H9 (cell line): Measurements from ENCODE around the gene WAPL. TPM values are rescaled to one million over a fixed set of nuclear protein-coding genes. Genes with fewer than 3 reads are reported as not detected.

Source experiments
- DNase-seq: peaks from one replicate; pipeline ENCODE4 v3.0.0-alpha.2; 2017
- H2AFZ ChIP-seq: one replicate; pipeline ENCODE4 v1.6.1; 2013; ENCODE audit warnings: mild to moderate bottlenecking, low read length, control low read depth, moderate library complexity
- H2AK5ac ChIP-seq: 2 replicates; pipeline ENCODE4 v1.6.1; 2013; ENCODE audit warnings: low read length, control low read depth, mixed read lengths; ENCODE audit not compliant: insufficient read length
- H2BK120ac ChIP-seq: one replicate; pipeline ENCODE4 v1.6.1; 2013; ENCODE audit warnings: low read depth, mild to moderate bottlenecking, low read length, control low read depth, inconsistent platforms; ENCODE audit not compliant: poor library complexity, severe bottlenecking
- H2BK12ac ChIP-seq: 2 replicates; pipeline ENCODE4 v1.6.1; 2013; ENCODE audit warnings: low read length, control low read depth, mixed read lengths, low read depth; ENCODE audit not compliant: insufficient read length
- H2BK15ac ChIP-seq: 2 replicates; pipeline ENCODE4 v1.6.1; 2013; ENCODE audit warnings: low read depth, low read length, control low read depth
- H2BK20ac ChIP-seq: one replicate; pipeline ENCODE4 v1.6.1; 2013; ENCODE audit warnings: low read depth, mild to moderate bottlenecking, low read length, control low read depth, inconsistent platforms; ENCODE audit not compliant: poor library complexity, severe bottlenecking
- H2BK5ac ChIP-seq: 2 replicates; pipeline ENCODE4 v1.6.1; 2013; ENCODE audit warnings: low read length, control low read depth, mixed read lengths; ENCODE audit not compliant: insufficient read length
- H3K14ac ChIP-seq: 2 replicates; pipeline ENCODE4 v1.6.1; 2013; ENCODE audit warnings: low read length, control low read depth; ENCODE audit not compliant: insufficient read depth
- H3K18ac ChIP-seq: 2 replicates; pipeline ENCODE4 v1.6.1; 2013; ENCODE audit warnings: low read depth, mild to moderate bottlenecking, mixed read lengths, low read length, control low read depth; ENCODE audit not compliant: insufficient read length
- H3K23ac ChIP-seq: 2 replicates; pipeline ENCODE4 v1.6.1; 2013; ENCODE audit warnings: low read length, control low read depth, mixed read lengths, low read depth; ENCODE audit not compliant: insufficient read length
- H3K23me2 ChIP-seq: 2 replicates; pipeline ENCODE4 v1.6.1; 2013; ENCODE audit warnings: low read depth, mild to moderate bottlenecking, mixed read lengths, low read length, control low read depth; ENCODE audit not compliant: insufficient read length, poor library complexity, severe bottlenecking
- H3K27ac ChIP-seq: 2 replicates; pipeline ENCODE4 v1.5.1; 2013; ENCODE audit warnings: low read length, control low read depth, mixed read lengths, low read depth; ENCODE audit not compliant: insufficient read length
- H3K27me3 ChIP-seq: 2 replicates; pipeline ENCODE4 v1.6.1; 2013; ENCODE audit warnings: low read length, control low read depth, inconsistent platforms; ENCODE audit not compliant: insufficient read depth
- H3K4ac ChIP-seq: 2 replicates; pipeline ENCODE4 v1.6.1; 2013; ENCODE audit warnings: low read depth, mild to moderate bottlenecking, control low read depth, inconsistent platforms, low read length, moderate library complexity
- H3K4me1 ChIP-seq: 2 replicates; pipeline ENCODE4 v1.6.1; 2013; ENCODE audit warnings: low read length, control low read depth, inconsistent platforms; ENCODE audit not compliant: insufficient read depth
- H3K4me2 ChIP-seq: 2 replicates; pipeline ENCODE4 v1.6.1; 2013; ENCODE audit warnings: low read length, control low read depth, mixed read lengths; ENCODE audit not compliant: insufficient read length, insufficient read depth
- H3K56ac ChIP-seq: 2 replicates; pipeline ENCODE4 v1.6.1; 2013; ENCODE audit warnings: low read depth, mild to moderate bottlenecking, mixed read lengths, low read length, control low read depth; ENCODE audit not compliant: insufficient read length
- H3K79me1 ChIP-seq: 2 replicates; pipeline ENCODE4 v1.6.1; 2013; ENCODE audit warnings: low read depth, mild to moderate bottlenecking, moderate library complexity, low read length, control low read depth, inconsistent platforms; ENCODE audit not compliant: insufficient read depth, poor library complexity, severe bottlenecking
- H3K79me2 ChIP-seq: 2 replicates; pipeline ENCODE4 v1.6.1; 2013; ENCODE audit warnings: low read length, control low read depth, inconsistent platforms; ENCODE audit not compliant: insufficient read depth
- H3K9ac ChIP-seq: 2 replicates; pipeline ENCODE4 v1.6.1; 2013; ENCODE audit warnings: low read length, control low read depth, mixed read lengths; ENCODE audit not compliant: insufficient read length; ENCODE audit errors: extremely low read depth
- H3K9me3 ChIP-seq: one replicate; pipeline ENCODE4 v1.6.1; 2013; ENCODE audit warnings: low read depth, low read length, inconsistent platforms; ENCODE audit not compliant: control insufficient read depth
- H3T11ph ChIP-seq: one replicate; pipeline ENCODE4 v1.6.1; 2013; ENCODE audit warnings: mild to moderate bottlenecking, low read length, control low read depth, inconsistent platforms
- H4K20me1 ChIP-seq: one replicate; pipeline ENCODE4 v1.6.1; 2013; ENCODE audit not compliant: control insufficient read depth, insufficient read length, insufficient read depth
- H4K5ac ChIP-seq: 2 replicates; pipeline ENCODE4 v1.6.1; 2013; ENCODE audit warnings: low read depth, mild to moderate bottlenecking, mixed read lengths, low read length, control low read depth; ENCODE audit not compliant: insufficient read length
- H4K8ac ChIP-seq: replicated peaks from 2 replicates; pipeline ENCODE4 v1.6.1; 2013; ENCODE audit warnings: low read length, control low read depth, mixed read lengths, low read depth; ENCODE audit not compliant: insufficient read length
- H4K91ac ChIP-seq: 2 replicates; pipeline ENCODE4 v1.6.1; 2013; ENCODE audit warnings: low read depth, mild to moderate bottlenecking, moderate library complexity, mixed read lengths, low read length, control low read depth; ENCODE audit not compliant: insufficient read length
- H3K27ac Mint-ChIP-seq, 3 experiments: 2 replicates in 2 of 3; 3 replicates in 1 of 3; pipeline ENCODE4 v1.8.0; 2020 to 2021; ENCODE audit warnings: mixed read lengths in 3 of 3, mild to moderate bottlenecking in 1 of 3, moderate library complexity in 1 of 3
- H3K27me3 Mint-ChIP-seq: 2 replicates; pipeline ENCODE4 v1.8.0; 2021; ENCODE audit warnings: low read depth, mild to moderate bottlenecking, moderate library complexity, mixed read lengths
- H3K36me3 Mint-ChIP-seq, 3 experiments: 2 replicates in 2 of 3; 3 replicates in 1 of 3; pipeline ENCODE4 v1.8.0; 2020 to 2021; ENCODE audit warnings: low read depth in 3 of 3, mixed read lengths in 3 of 3; ENCODE audit not compliant: insufficient read depth in 1 of 3
- H3K4me1 Mint-ChIP-seq, 2 experiments: 2 replicates each; pipeline ENCODE4 v1.8.0; 2020; ENCODE audit warnings: mixed read lengths in 2 of 2
- H3K4me3 Mint-ChIP-seq, 2 experiments: 2 replicates in 1 of 2; 3 replicates in 1 of 2; pipeline ENCODE4 v1.8.0; 2020 to 2021; ENCODE audit warnings: mild to moderate bottlenecking in 2 of 2, mixed read lengths in 2 of 2, moderate library complexity in 1 of 2
- H3K9me3 Mint-ChIP-seq, 2 experiments: 2 replicates in 1 of 2; 3 replicates in 1 of 2; pipeline ENCODE4 v1.8.0; 2020; ENCODE audit warnings: mild to moderate bottlenecking in 2 of 2, mixed read lengths in 2 of 2, moderate library complexity in 1 of 2
- WGBS: extraction: QIAGEN DNeasy Blood & Tissue Kit; methylation state at CpG from one replicate; pipeline ENCODE4 v1.1.7; 2013; ENCODE audit warnings: missing lambda C conversion rate, low lambda C conversion rate, mixed read lengths; ENCODE audit not compliant: insufficient read length; ENCODE audit errors: extremely low coverage; 5-methylcytosine and 5-hydroxymethylcytosine counted together
- total RNA-seq: library from RNA; stranded (reverse); gene quantifications from 2 replicates; pipeline ENCODE4 v1.2.1, GENCODE V29; 2021
- TF ChIP-seq, protein P1 (sequence below): fragments of 200-600 bp; sonication (generic); conservative IDR thresholded peaks from 3 replicates; pipeline ENCODE4 v1.8.0; 2021; ENCODE audit warnings: antibody characterized with exemption, mild to moderate bottlenecking

Gene WAPL
- total RNA-seq, 1 experiment from 2014 or later, result 61.4 TPM

DNA sequence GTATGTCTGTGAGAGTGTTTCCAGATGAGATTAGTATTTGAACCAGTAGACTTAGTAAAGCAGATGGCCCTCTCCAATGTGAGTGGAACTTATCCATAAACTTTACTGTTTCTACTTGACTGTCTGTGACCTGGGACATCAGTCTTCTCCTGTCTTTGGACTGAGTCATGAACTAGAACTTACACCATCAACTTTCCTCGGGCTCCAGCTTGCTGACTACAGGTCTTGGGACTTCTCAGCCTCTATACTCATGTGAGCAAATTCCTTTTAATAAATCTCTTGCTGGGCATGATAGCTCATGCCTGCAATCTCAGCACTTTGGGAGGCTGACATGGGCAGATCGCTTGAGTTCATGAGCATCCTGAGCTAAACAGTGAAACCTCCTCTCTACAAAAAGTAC is 25.7 kb upstream of the WAPL start:
- H2BK12ac ChIP-seq, result no peak overlapping the region
- no peak overlapping the region for H2BK5ac ChIP-seq
- DNase-seq, result no peak
- H3K4me1 ChIP-seq, result no peaks in the 10 kb centered on the region
- no peak overlapping the region for H3K27ac Mint-ChIP-seq
- no peak overlapping the region for H3K18ac ChIP-seq
- H3K56ac ChIP-seq, result no peak overlapping the region
- no peak overlapping the region for H3K4ac ChIP-seq
- H2BK120ac ChIP-seq, result no peak overlapping the region
- no peaks in the 10 kb centered on the region; a peak in 1 of 7 replicates for H3K36me3 Mint-ChIP-seq
- no peak overlapping the region for H3K9ac ChIP-seq
- H2AK5ac ChIP-seq, result no peak overlapping the region
- H3K4me2 ChIP-seq, result no peak overlapping the region
- no peak overlapping the region for H3K27ac ChIP-seq
- no peak overlapping the region for H2AFZ ChIP-seq
- H3K79me1 ChIP-seq, result no peaks in the 10 kb centered on the region
- H3K27me3 ChIP-seq, result no peaks in the 10 kb centered on the region
- no peak overlapping the region for H4K5ac ChIP-seq
- H4K20me1 ChIP-seq, result no peaks in the 10 kb centered on the region
- H3T11ph ChIP-seq, result no peak overlapping the region
- no peak overlapping the region for H4K91ac ChIP-seq
- no CpG with 5 or more reads among the region's 2 CpGs for WGBS
- no peak overlapping the region for H3K14ac ChIP-seq
- TF ChIP-seq, protein P1, sequence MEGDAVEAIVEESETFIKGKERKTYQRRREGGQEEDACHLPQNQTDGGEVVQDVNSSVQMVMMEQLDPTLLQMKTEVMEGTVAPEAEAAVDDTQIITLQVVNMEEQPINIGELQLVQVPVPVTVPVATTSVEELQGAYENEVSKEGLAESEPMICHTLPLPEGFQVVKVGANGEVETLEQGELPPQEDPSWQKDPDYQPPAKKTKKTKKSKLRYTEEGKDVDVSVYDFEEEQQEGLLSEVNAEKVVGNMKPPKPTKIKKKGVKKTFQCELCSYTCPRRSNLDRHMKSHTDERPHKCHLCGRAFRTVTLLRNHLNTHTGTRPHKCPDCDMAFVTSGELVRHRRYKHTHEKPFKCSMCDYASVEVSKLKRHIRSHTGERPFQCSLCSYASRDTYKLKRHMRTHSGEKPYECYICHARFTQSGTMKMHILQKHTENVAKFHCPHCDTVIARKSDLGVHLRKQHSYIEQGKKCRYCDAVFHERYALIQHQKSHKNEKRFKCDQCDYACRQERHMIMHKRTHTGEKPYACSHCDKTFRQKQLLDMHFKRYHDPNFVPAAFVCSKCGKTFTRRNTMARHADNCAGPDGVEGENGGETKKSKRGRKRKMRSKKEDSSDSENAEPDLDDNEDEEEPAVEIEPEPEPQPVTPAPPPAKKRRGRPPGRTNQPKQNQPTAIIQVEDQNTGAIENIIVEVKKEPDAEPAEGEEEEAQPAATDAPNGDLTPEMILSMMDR, result no peak
- H3K27me3 Mint-ChIP-seq, result no peaks in the 10 kb centered on the region
- H3K4me1 Mint-ChIP-seq, result no peaks in the 10 kb centered on the region
- H2BK15ac ChIP-seq, result no peak overlapping the region
- no peak overlapping the region for H2BK20ac ChIP-seq
- H3K4me3 Mint-ChIP-seq, result no peak overlapping the region
- peaks cover 0 to 3% of the 10 kb centered on the region in 2 experiments; a peak in 2 of 5 replicates for H3K9me3 Mint-ChIP-seq
- H3K79me2 ChIP-seq, result no peaks in the 10 kb centered on the region
- no peak overlapping the region for H3K23ac ChIP-seq
- no peaks in the 10 kb centered on the region for H3K9me3 ChIP-seq
- no peak overlapping the region for H4K8ac ChIP-seq
- H3K23me2 ChIP-seq, result no peaks in the 10 kb centered on the region
